ENCODE results near the gene PAOX. TPM values are rescaled to one million over a fixed set of nuclear protein-coding genes. Genes with fewer than 3 reads are reported as not detected.

PAOX gene
- total RNA-seq, 1 donor from 2014 or later, result 16.9 TPM

DNA sequence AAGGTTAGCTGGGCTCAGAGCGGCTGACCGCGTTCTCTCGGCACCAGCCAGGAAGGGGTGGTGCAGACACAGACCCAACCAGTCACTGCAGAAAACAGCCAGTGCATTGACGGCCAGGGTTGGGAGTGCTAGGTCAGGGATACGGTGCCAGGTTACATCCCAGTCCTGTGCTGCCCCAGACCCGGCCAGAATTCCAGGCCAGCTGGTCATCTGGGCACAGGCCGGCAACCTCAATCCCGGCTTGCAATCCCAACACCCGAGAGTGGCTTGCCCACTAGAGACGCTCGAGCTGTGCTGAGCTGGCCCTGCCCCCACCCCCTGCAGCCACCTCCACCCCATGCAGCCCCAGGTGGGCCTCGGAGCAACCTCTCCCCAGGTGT is 28.1 kb upstream of the PAOX start:
- Histone ChIP-seq H3K27ac (no peak overlapping the region), H3K4me1 (no peaks in the 10 kb centered on the region), H3K4me3 (no peak overlapping the region), H3K27me3 (no peaks in the 10 kb centered on the region), H3K9me3 (no peaks in the 10 kb centered on the region), H3K36me3 (no peaks in the 10 kb centered on the region)
- TF ChIP-seq POLR2AphosphoS5 (IDR thresholded peaks at IDR 0.05; ENCODE audit: insufficient read depth in 1 of 2, low read depth in 1 of 2) (no peak), POLR2A (IDR thresholded peaks at IDR 0.05) (no peak)
- TF ChIP-seq, protein P1, sequence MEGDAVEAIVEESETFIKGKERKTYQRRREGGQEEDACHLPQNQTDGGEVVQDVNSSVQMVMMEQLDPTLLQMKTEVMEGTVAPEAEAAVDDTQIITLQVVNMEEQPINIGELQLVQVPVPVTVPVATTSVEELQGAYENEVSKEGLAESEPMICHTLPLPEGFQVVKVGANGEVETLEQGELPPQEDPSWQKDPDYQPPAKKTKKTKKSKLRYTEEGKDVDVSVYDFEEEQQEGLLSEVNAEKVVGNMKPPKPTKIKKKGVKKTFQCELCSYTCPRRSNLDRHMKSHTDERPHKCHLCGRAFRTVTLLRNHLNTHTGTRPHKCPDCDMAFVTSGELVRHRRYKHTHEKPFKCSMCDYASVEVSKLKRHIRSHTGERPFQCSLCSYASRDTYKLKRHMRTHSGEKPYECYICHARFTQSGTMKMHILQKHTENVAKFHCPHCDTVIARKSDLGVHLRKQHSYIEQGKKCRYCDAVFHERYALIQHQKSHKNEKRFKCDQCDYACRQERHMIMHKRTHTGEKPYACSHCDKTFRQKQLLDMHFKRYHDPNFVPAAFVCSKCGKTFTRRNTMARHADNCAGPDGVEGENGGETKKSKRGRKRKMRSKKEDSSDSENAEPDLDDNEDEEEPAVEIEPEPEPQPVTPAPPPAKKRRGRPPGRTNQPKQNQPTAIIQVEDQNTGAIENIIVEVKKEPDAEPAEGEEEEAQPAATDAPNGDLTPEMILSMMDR (IDR thresholded peaks at IDR 0.05), result no peak
- intact Hi-C loops (cut with DNase I), result no loop called here
- DNase-seq (ENCODE audit: extremely low spot score in 2 of 2), result no peak

DNA sequence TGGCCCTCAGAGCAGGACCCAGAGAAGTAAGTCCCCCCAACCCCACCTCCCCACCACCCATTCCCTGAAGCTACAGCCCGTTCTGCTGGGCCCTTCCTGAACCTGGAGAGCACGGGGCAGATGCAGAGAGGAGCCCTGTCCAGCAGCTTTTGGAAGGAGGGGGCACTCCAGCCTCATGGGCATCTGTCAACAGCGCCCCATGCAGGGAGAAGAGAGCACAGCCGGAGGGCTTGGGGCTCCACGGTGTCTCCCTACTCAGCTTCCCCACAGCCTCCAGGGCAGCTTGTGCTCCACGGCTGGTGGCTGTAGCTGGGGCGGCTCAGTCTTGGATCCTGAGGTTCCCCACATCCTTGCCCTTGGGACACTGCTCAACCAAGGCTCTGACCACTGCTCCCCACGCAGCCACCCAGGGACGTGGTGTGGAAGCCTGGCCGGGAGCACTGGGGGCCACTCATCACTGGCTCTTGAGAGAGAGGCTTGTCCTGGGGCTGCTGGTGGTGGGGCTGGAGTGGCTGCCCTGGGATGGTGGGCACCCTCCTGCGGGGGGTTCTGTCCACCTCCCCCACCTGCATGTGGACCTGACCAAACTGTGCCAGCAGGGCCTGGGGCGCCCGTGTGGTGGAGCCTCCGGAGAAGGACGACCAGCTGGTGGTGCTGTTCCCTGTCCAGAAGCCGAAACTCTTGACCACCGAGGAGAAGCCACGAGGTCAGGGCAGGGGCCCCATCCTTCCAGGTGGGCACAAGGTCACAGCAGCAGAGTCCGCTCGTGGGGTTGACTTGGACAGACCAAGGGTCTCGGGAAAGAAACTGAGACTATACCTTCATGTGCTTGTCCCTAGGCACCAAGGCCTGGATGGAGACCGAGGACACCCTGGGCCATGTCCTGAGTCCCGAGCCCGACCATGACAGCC is 27.4 kb upstream of the PAOX start:
- TF ChIP-seq, protein P1 (IDR thresholded peaks at IDR 0.05), result no peak
- TF ChIP-seq POLR2AphosphoS5 (IDR thresholded peaks at IDR 0.05; ENCODE audit: insufficient read depth in 1 of 2, low read depth in 1 of 2) (no peak), POLR2A (IDR thresholded peaks at IDR 0.05) (no peak)
- Histone ChIP-seq H3K4me1 (peaks cover 4% of the 10 kb centered on the region), H3K9me3 (no peaks in the 10 kb centered on the region), H3K27me3 (no peaks in the 10 kb centered on the region), H3K4me3 (no peak overlapping the region), H3K36me3 (no peaks in the 10 kb centered on the region), H3K27ac (no peak overlapping the region)
- no peak for DNase-seq (ENCODE audit: extremely low spot score in 2 of 2)
- intact Hi-C loops (cut with DNase I), result no loop called here

DNA sequence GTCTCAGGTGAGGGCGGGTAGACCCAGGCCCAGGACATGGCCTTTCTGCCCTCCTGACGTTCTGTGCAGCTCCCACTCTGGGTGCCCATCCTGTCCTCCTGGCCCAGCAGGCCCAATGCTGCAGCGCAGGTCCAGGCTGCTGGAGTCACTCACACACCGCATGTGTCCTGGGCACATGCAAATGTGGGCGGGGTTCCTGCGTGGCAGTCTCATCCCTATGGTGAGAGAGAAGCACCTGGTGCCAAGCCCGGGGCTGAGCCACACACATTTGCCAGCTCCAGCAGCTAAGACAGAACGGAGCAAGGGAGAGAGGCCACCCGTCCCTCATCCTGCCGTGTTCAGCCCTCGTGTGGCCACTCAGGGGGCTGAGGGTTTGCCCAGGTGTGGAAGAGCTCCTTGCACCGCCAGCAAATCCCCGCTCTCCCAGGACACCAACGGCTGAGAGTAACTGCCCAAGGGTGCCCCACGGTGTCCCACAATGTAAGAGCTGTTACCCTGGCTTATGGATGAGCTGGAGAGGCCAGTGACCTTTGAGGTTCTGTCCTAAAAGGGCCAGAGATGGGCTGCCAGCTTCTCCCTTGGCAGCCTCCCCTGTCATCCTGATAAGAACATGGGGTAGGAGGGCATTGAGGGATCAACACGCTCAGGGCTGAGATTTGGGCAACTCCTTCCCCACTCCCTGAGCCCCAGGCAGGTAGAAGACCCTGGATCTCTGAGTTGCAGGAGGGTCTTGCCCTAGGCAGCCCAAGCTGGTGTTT is 25.7 kb upstream of the PAOX start:
- TF ChIP-seq POLR2A (IDR thresholded peaks at IDR 0.05), result no peak
- TF ChIP-seq POLR2AphosphoS5 (IDR thresholded peaks at IDR 0.05; ENCODE audit: insufficient read depth in 1 of 2, low read depth in 1 of 2), result no peak
- TF ChIP-seq, protein P1 (IDR thresholded peaks at IDR 0.05), result no peak
- intact Hi-C loops (cut with DNase I), result no loop called here
- Histone ChIP-seq H3K27ac (no peak overlapping the region), H3K36me3 (no peaks in the 10 kb centered on the region), H3K4me3 (no peak overlapping the region), H3K27me3 (no peaks in the 10 kb centered on the region), H3K4me1 (peaks cover 16% of the 10 kb centered on the region), H3K9me3 (no peaks in the 10 kb centered on the region)
- DNase-seq (ENCODE audit: extremely low spot score in 2 of 2), result no peak

DNA sequence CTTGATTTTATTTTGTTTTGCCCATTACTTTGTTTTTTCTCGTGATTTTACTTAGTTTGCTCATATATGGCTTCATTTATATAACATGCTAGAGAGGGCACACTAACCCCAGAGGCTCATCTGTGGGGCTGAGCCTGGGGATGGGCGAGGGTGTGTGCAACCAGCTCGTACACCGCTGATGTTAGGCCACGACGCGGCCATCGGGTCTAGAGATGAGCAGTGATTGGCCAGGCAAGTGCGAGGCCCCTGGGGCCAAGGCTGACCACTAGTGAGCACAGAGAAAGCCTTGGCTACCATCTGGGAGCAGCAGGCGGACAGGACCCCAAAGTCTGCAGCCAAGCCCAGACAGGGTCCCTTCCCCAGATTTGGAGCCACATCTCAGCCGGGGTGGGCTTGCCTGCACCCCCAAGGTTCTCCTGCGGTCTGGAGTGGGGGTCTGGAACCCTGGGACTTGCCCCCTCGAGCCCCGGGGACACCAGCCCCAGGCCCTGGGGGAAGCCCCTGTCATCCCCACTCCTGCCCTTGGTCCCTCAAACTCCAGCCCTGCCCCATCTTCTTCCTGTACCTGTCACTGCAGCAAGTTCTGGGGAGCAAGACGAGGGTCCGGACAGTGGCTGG is 25.0 kb upstream of the PAOX start:
- no peaks in the 10 kb centered on the region for H3K27me3 ChIP-seq
- TF ChIP-seq POLR2A (IDR thresholded peaks at IDR 0.05) (no peak), POLR2AphosphoS5 (IDR thresholded peaks at IDR 0.05; ENCODE audit: insufficient read depth in 1 of 2, low read depth in 1 of 2) (no peak)
- TF ChIP-seq, protein P1 (IDR thresholded peaks at IDR 0.05), result no peak
- intact Hi-C loops (cut with DNase I), result no loop called here

More for the DNA sequence above, 25.0 kb upstream of the PAOX start:
- DNase-seq (ENCODE audit: extremely low spot score in 2 of 2), result no peak
- Histone ChIP-seq H3K4me3 (no peak overlapping the region), H3K27ac (no peak overlapping the region), H3K4me1 (peaks cover 16% of the 10 kb centered on the region), H3K36me3 (no peaks in the 10 kb centered on the region), H3K9me3 (no peaks in the 10 kb centered on the region)
